K562 (cell line): ENCODE measurements around the gene SH2D4B. TPM values are rescaled to one million over a fixed set of nuclear protein-coding genes. Genes with fewer than 3 reads are reported as not detected.

Experiments used
- ATAC-seq: fragments of 200-7000 bp; cut with Tn5 transposase; 3 replicates; pipeline ENCODE4 v1.9.1; 2020; ENCODE audit warnings: moderate library complexity
- BruUV-seq: library from RNA; stranded (reverse); fragments of 400-500 nt; replicated peaks from 2 replicates; lab custom pipeline; 2021; lab: Mats Ljungman, UMichigan
- CTCF ChIA-PET: fragments of 300-600 bp; formaldehyde crosslinking; extraction: SDS; loops from one replicate; lab custom pipeline; 2021; ENCODE audit warnings: low intra/inter-chr PET ratio; lab: Yijun Ruan, JAX
- POLR2A ChIA-PET: fragments of 300-600, 350-650 bp; sonication (Branson Sonifier 250); formaldehyde crosslinking; extraction: SDS; loops from one replicate; lab custom pipeline; 2021; ENCODE audit warnings: antibody characterized with exemption, inconsistent platforms; lab: Yijun Ruan, JAX
- DNase-seq, 4 experiments: peaks; one replicate each; pipeline versions ENCODE4 v3.0.0 to v3.0.0-alpha.2; 2011 to 2018; ENCODE audit warnings: low spot score in 3 of 4, mixed read lengths in 3 of 4; ENCODE audit errors: extremely low read depth in 1 of 4
- FAIRE-seq: peaks from 2 replicates; lab custom pipeline; 2011; peaks lifted over from hg19 to GRCh38; lab: Jason Lieb, UNC
- H2AFZ ChIP-seq: 2 replicates; pipeline ENCODE4 v1.6.0; 2011; ENCODE audit warnings: low read depth, low read length, control low read depth, inconsistent platforms
- H3K27ac ChIP-seq: fragments of 200-600 bp; 3 replicates; pipeline ENCODE4 v1.8.0; 2011; ENCODE audit warnings: low read depth, mild to moderate bottlenecking, control low read depth, inconsistent platforms, low read length, moderate library complexity, mixed read lengths; ENCODE audit errors: extremely low read depth
- H3K27me3 ChIP-seq, 2 experiments: fragments of 300-600 bp in 1 of 2; 2 replicates in 1 of 2; 3 replicates in 1 of 2; pipeline versions ENCODE4 v1.6.0 to v1.8.0; 2011; ENCODE audit warnings: inconsistent platforms in 2 of 2, low read length in 2 of 2, mild to moderate bottlenecking in 1 of 2, mixed read lengths in 1 of 2, moderate library complexity in 1 of 2; ENCODE audit not compliant: control insufficient read depth in 2 of 2, insufficient read depth in 2 of 2
- H3K36me3 ChIP-seq: fragments of 300-600 bp; 3 replicates; pipeline ENCODE4 v1.8.0; 2011; ENCODE audit warnings: mild to moderate bottlenecking, low read length, inconsistent platforms; ENCODE audit not compliant: control insufficient read depth, insufficient read depth
- H3K4me1 ChIP-seq, 2 experiments: fragments of 200-600 bp in 1 of 2; replicated peaks in 1 of 2; 2 replicates in 1 of 2; 3 replicates in 1 of 2; pipeline versions ENCODE4 v1.5.1 to v1.8.0; 2011; ENCODE audit warnings: inconsistent platforms in 2 of 2, low read length in 2 of 2, mild to moderate bottlenecking in 1 of 2, mixed read lengths in 1 of 2, moderate library complexity in 1 of 2; ENCODE audit not compliant: control insufficient read depth in 2 of 2, insufficient read depth in 2 of 2
- H3K4me2 ChIP-seq: 2 replicates; pipeline ENCODE4 v1.6.1; 2011; ENCODE audit warnings: low read length, control low read depth, inconsistent platforms, mixed read lengths; ENCODE audit not compliant: insufficient read depth
- H3K4me3 ChIP-seq: fragments of 200-600 bp; sonication (generic), shearing (Covaris generic); 2 replicates; pipeline ENCODE4 v1.5.1; 2016; ENCODE audit warnings: control low read depth, inconsistent platforms
- H3K79me2 ChIP-seq: fragments of 200-600 bp; 3 replicates; pipeline ENCODE4 v1.8.0; 2011; ENCODE audit warnings: low read length, inconsistent platforms; ENCODE audit not compliant: control insufficient read depth, insufficient read depth
- H3K9ac ChIP-seq, 2 experiments: 2 replicates each; pipeline versions ENCODE4 v1.6.0 to v1.6.1; 2011; ENCODE audit warnings: low read depth in 2 of 2, low read length in 2 of 2, control low read depth in 1 of 2, inconsistent platforms in 1 of 2, mild to moderate bottlenecking in 1 of 2, mixed read lengths in 1 of 2; ENCODE audit not compliant: insufficient read depth in 1 of 2
- H3K9me1 ChIP-seq: one replicate; pipeline ENCODE4 v1.6.0; 2011; ENCODE audit warnings: inconsistent platforms, mild to moderate bottlenecking, low read length, moderate library complexity; ENCODE audit not compliant: control insufficient read depth, insufficient read depth
- H3K9me3 ChIP-seq: replicated peaks from 2 replicates; pipeline ENCODE4 v1.5.1; 2011; ENCODE audit warnings: low read depth, low read length, inconsistent platforms; ENCODE audit not compliant: control insufficient read depth, insufficient read depth
- H4K20me1 ChIP-seq: replicated peaks from 2 replicates; pipeline ENCODE4 v1.6.1; 2011; ENCODE audit warnings: low read length, inconsistent platforms, mixed read lengths; ENCODE audit not compliant: control insufficient read depth, insufficient read depth
- EGR1 ChIP-seq: fragments of 450-650 bp; conservative IDR thresholded peaks from 2 replicates; pipeline ENCODE4 v1.6.1; 2017; ENCODE audit warnings: mild to moderate bottlenecking
- ESRRB ChIP-seq: fragments of 250-450 bp; sonication (Bioruptor Pico); IDR thresholded peaks from 2 replicates; pipeline ENCODE4 v1.5.0; 2020; ENCODE audit warnings: mild to moderate bottlenecking, moderate library complexity, borderline replicate concordance
- PCBP2 ChIP-seq: fragments of 200-400 bp; formaldehyde crosslinking; IDR thresholded peaks from 2 replicates; pipeline ENCODE4 v1.6.1; 2018; ENCODE audit warnings: low read length, low read depth, mild to moderate bottlenecking, moderate library complexity; ENCODE audit not compliant: poor library complexity, severe bottlenecking
- ZSCAN32 ChIP-seq: fragments of 450-650 bp; formaldehyde crosslinking; IDR thresholded peaks from 2 replicates; pipeline ENCODE4 v1.4.0; 2020; ENCODE audit warnings: mild to moderate bottlenecking, moderate library complexity
- WGBS: fragments of 100-300 bp; shearing (Covaris generic); methylation state at CpG from one replicate; pipeline ENCODE4 v1.1.6; 2016; ENCODE audit warnings: low coverage, mixed read lengths; ENCODE audit not compliant: insufficient coverage; ENCODE audit errors: missing lambda C conversion rate; 5-methylcytosine and 5-hydroxymethylcytosine counted together
- in situ Hi-C: fragments of 300-500 bp; cut with MboI; formaldehyde crosslinking; loops from 4 replicates; pipeline ENCODE4 v1.15.0; 2018; ENCODE audit warnings: inconsistent platforms, mixed read lengths
- intact Hi-C: fragments of 100-400 bp; cut with micrococcal nuclease; formaldehyde crosslinking; loops from 2 replicates; pipeline ENCODE4 v1.14.2; 2022
- polyA plus RNA-seq, 8 experiments: library from polyadenylated mRNA; depleted of rRNA in 4 of 8; stranded (reverse) in 5 of 8; unstranded in 3 of 8; fragments of >200 nt; fragmentation: Nextera tagmentation in 2 of 8; fragmentation: Illumina TruSeq in 1 of 8; extraction: Ambion mirVana in 2 of 8; extraction: Trizol in 1 of 8; gene quantifications; 2 replicates each; pipeline versions ENCODE4 v1.2.1 to v1.2.3, GENCODE V29; 2011 to 2014; ENCODE audit warnings: inconsistent platforms in 1 of 8, missing spikeins in 1 of 8
- total RNA-seq, 7 experiments: library from RNA; depleted of rRNA in 6 of 7; stranded (reverse); fragments of >200 nt in 6 of 7; fragmentation: Illumina TruSeq in 2 of 7; extraction: Trizol in 2 of 7; gene quantifications; 2 replicates each; pipeline versions ENCODE4 v1.2.1 to v1.2.3, GENCODE V29; 2011 to 2021; ENCODE audit warnings: low replicate concordance in 1 of 7
- TF ChIP-seq, protein P1 (sequence below), 3 experiments: fragments of 200-800 bp in 1 of 3; fragments of 250-450 bp in 1 of 3; fragments of 450-650 bp in 1 of 3; sonication (Bioruptor Pico) in 1 of 3; sonication (Bioruptor generic) in 1 of 3; formaldehyde crosslinking in 1 of 3; IDR thresholded peaks; 2 replicates each; pipeline versions ENCODE4 v1.6.1 to v1.8.0; 2016 to 2022; ENCODE audit warnings: mild to moderate bottlenecking in 2 of 3, missing genetic modification characterization in 2 of 3, missing compliant biosample characterization in 1 of 3, moderate library complexity in 1 of 3
- TF ChIP-seq, protein P2 (sequence below): IDR thresholded peaks from 2 replicates; pipeline ENCODE4 v1.6.1; 2011; ENCODE audit not compliant: insufficient read length; ENCODE audit errors: extremely low read depth

The SH2D4B gene
- total and polyA plus RNA-seq, 9 of the 15 experiments (the other 6 are each of a cell fraction or from before 2014, with no cell fraction given) = 0.03 to 0.14 (median 0.04) TPM; not detected in 4

- no TSS peak for BruUV-seq
- Histone ChIP-seq H3K4me3 (no peak overlapping the region), H3K9ac (no peak overlapping the region), H3K9me3 (no peaks in the 10 kb centered on the region), H3K79me2 (no peaks in the 10 kb centered on the region), H3K27me3 (peaks cover 0 to 18% of the 10 kb centered on the region in 2 experiments; a peak in 3 of 5 replicates), H2AFZ (no peak overlapping the region), H3K27ac (no peak overlapping the region), H3K36me3 (no peaks in the 10 kb centered on the region), H3K9me1 (no peaks in the 10 kb centered on the region), H3K4me1 (no peaks in the 10 kb centered on the region), H4K20me1 (no peaks in the 10 kb centered on the region), H3K4me2 (no peak overlapping the region)
- ChIA-PET CTCF (no interaction called here), POLR2A (no interaction called here)
- ATAC-seq (no peak), DNase-seq (no peak), FAIRE-seq (no peak)
- WGBS = 0% methylated on average over 5 of the region's 5 CpGs
- intact Hi-C loops (no loop called here), in situ Hi-C loops (no loop called here)
- TF ChIP-seq EGR1 (no peak), ZSCAN32 (no peak), ESRRB (CRISPR knock-in tag) (no peak), PCBP2 (no peak)
- TF ChIP-seq, protein P1, sequence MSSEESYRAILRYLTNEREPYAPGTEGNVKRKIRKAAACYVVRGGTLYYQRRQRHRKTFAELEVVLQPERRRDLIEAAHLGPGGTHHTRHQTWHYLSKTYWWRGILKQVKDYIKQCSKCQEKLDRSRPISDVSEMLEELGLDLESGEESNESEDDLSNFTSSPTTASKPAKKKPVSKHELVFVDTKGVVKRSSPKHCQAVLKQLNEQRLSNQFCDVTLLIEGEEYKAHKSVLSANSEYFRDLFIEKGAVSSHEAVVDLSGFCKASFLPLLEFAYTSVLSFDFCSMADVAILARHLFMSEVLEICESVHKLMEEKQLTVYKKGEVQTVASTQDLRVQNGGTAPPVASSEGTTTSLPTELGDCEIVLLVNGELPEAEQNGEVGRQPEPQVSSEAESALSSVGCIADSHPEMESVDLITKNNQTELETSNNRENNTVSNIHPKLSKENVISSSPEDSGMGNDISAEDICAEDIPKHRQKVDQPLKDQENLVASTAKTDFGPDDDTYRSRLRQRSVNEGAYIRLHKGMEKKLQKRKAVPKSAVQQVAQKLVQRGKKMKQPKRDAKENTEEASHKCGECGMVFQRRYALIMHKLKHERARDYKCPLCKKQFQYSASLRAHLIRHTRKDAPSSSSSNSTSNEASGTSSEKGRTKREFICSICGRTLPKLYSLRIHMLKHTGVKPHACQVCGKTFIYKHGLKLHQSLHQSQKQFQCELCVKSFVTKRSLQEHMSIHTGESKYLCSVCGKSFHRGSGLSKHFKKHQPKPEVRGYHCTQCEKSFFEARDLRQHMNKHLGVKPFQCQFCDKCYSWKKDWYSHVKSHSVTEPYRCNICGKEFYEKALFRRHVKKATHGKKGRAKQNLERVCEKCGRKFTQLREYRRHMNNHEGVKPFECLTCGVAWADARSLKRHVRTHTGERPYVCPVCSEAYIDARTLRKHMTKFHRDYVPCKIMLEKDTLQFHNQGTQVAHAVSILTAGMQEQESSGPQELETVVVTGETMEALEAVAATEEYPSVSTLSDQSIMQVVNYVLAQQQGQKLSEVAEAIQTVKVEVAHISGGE (CRISPR knock-in tag; IDR thresholded peaks at IDR 0.05) = no peak
- TF ChIP-seq, protein P2, sequence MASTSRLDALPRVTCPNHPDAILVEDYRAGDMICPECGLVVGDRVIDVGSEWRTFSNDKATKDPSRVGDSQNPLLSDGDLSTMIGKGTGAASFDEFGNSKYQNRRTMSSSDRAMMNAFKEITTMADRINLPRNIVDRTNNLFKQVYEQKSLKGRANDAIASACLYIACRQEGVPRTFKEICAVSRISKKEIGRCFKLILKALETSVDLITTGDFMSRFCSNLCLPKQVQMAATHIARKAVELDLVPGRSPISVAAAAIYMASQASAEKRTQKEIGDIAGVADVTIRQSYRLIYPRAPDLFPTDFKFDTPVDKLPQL = no peak
Measured at GRCh38 chr10:80614576-80615416, 77.1 kb downstream of the SH2D4B start.
